Measurements from ENCODE around the gene CDH4. TPM values are rescaled to one million over a fixed set of nuclear protein-coding genes. Genes with fewer than 3 reads are reported as not detected.

Gene CDH4
- total RNA-seq, 1 experiment from 2014 or later: not detected

DNA sequence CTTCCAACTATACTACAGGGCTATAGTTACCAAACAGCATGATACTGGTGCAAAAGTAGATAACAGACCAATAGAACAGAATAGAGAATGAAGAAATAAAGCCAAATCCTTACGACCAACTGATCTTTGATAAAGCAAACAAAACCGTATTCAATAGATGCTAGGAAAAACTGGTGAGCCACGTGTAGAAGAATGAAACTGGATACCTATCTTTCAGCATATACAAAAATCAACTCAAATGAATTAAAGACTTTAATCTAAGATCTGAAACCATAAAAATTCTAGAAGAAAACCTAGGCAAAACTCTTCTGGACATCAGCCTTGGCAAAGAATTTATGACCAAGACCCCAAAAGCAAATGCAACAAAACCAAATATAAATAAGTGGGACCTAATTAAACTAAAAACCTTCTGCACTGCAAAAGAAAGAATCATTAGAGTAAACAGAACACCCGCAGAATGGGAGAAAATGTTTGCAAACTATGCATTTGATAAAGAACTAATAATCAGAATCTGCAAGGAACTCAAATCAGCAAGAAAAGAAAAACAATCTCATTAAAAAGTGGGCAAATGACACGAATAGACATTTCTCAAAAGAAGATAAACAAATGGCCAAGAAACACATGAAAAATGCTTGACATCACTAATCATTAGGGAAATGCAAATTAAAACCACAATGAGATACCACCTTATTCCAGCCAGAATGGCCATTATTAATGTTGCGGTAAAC is 703.8 kb downstream of the CDH4 start:
- no peak overlapping the region for H3K4me2 ChIP-seq
- intact Hi-C loops (cut with micrococcal nuclease; ENCODE audit: unreplicated experiment): no loop called here
- POLR2A ChIA-PET (ENCODE audit: unreplicated experiment): no interaction called here

DNA sequence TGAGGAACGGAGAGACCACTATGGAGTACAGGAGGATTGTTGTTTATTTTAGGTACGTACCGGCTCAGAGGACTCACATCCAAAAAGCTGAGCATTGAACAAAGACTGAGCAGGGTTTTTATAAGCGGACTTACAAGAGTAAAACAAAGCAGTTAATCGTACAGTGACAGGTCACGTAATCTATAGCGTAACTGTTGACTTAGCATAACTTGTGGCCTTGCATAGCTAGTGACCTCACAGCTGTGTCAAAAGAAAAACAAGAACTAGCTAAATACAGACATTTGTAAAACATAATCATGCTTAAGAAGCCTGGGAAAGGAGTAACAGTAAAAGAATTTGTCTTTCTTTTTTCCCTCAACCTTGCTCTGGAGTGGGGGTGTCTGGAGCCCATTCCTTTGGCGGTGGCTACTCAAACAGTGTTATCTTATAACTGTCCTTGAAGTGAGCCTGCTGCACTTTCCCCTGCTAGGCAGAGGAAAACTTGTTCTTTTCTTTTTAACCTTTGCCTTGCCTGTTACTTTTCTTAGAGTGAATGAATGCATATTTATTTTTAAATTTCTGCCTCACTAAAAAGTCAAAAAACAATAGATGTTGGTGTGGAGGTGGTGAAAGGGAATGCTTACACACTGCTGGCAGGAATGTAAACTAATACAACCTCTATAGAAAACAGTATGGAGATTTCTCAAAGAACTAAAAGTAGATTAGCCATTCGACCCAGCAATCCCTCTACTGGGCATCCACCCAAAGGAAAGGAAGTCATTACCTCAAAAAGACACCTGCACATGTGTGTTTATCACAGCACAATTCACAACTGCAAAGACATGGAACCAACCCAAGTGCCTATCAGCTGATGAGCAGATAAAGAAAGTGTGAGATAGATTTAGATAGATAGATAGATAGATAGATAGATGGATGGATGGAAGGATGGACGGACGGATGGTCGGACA is 704.6 kb downstream of the CDH4 start:
- Histone ChIP-seq H2AFZ (no peak overlapping the region), H3K36me3 (ENCODE audit: low read depth) (no peaks in the 10 kb centered on the region), H3K4me2 (no peak overlapping the region), H3F3A (ENCODE audit: insufficient read depth, low read depth) (no peaks in the 10 kb centered on the region), H3K27ac (no peak overlapping the region), H3K4me1 (replicated peaks; ENCODE audit: insufficient read depth) (no peaks in the 10 kb centered on the region), H4K20me1 (ENCODE audit: insufficient read depth) (no peaks in the 10 kb centered on the region), H3K79me2 (ENCODE audit: low read depth) (no peaks in the 10 kb centered on the region), H3K4me3 (no peak overlapping the region), H3K9me3 (ENCODE audit: insufficient read depth, low read depth) (no peaks in the 10 kb centered on the region), H3K9me2 (ENCODE audit: insufficient read depth) (no peaks in the 10 kb centered on the region), H3K27me3 (ENCODE audit: insufficient read depth, low read depth) (peaks cover 87% of the 10 kb centered on the region)
- ChIA-PET CTCF (no interaction called here), POLR2A (ENCODE audit: unreplicated experiment) (no interaction called here)
- no TSS peak for BruUV-seq (replicated peaks)
- intact Hi-C loops (cut with micrococcal nuclease; ENCODE audit: unreplicated experiment): no loop called here
- DNase-seq: no peak
- no peak for TF ChIP-seq EZH2 (IDR thresholded peaks at IDR 0.05; ENCODE audit: low read depth)
- TF ChIP-seq, protein P1, sequence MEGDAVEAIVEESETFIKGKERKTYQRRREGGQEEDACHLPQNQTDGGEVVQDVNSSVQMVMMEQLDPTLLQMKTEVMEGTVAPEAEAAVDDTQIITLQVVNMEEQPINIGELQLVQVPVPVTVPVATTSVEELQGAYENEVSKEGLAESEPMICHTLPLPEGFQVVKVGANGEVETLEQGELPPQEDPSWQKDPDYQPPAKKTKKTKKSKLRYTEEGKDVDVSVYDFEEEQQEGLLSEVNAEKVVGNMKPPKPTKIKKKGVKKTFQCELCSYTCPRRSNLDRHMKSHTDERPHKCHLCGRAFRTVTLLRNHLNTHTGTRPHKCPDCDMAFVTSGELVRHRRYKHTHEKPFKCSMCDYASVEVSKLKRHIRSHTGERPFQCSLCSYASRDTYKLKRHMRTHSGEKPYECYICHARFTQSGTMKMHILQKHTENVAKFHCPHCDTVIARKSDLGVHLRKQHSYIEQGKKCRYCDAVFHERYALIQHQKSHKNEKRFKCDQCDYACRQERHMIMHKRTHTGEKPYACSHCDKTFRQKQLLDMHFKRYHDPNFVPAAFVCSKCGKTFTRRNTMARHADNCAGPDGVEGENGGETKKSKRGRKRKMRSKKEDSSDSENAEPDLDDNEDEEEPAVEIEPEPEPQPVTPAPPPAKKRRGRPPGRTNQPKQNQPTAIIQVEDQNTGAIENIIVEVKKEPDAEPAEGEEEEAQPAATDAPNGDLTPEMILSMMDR (conservative IDR thresholded peaks at IDR 0.05): no peak

More for the DNA sequence above, 703.8 kb downstream of the CDH4 start:
- H3K27me3 ChIP-seq (ENCODE audit: insufficient read depth, low read depth): peaks cover 88% of the 10 kb centered on the region
- no peak for DNase-seq
- no peaks in the 10 kb centered on the region for H4K20me1 ChIP-seq (ENCODE audit: insufficient read depth)
- H3K9me3 ChIP-seq (ENCODE audit: insufficient read depth, low read depth): no peaks in the 10 kb centered on the region
- H3K4me1 ChIP-seq (replicated peaks; ENCODE audit: insufficient read depth): no peaks in the 10 kb centered on the region
- H2AFZ ChIP-seq: no peak overlapping the region
- no peak overlapping the region for H3K4me3 ChIP-seq
- no peaks in the 10 kb centered on the region for H3K79me2 ChIP-seq (ENCODE audit: low read depth)
- H3K27ac ChIP-seq: no peak overlapping the region
- CTCF ChIA-PET: no interaction called here
- no peaks in the 10 kb centered on the region for H3K9me2 ChIP-seq (ENCODE audit: insufficient read depth)
- no peak for TF ChIP-seq EZH2 (IDR thresholded peaks at IDR 0.05; ENCODE audit: low read depth)
- TF ChIP-seq, protein P1 (conservative IDR thresholded peaks at IDR 0.05): no peak
- BruUV-seq (replicated peaks): no TSS peak
- H3K36me3 ChIP-seq (ENCODE audit: low read depth): no peaks in the 10 kb centered on the region
- no peaks in the 10 kb centered on the region for H3F3A ChIP-seq (ENCODE audit: insufficient read depth, low read depth)

DNA sequence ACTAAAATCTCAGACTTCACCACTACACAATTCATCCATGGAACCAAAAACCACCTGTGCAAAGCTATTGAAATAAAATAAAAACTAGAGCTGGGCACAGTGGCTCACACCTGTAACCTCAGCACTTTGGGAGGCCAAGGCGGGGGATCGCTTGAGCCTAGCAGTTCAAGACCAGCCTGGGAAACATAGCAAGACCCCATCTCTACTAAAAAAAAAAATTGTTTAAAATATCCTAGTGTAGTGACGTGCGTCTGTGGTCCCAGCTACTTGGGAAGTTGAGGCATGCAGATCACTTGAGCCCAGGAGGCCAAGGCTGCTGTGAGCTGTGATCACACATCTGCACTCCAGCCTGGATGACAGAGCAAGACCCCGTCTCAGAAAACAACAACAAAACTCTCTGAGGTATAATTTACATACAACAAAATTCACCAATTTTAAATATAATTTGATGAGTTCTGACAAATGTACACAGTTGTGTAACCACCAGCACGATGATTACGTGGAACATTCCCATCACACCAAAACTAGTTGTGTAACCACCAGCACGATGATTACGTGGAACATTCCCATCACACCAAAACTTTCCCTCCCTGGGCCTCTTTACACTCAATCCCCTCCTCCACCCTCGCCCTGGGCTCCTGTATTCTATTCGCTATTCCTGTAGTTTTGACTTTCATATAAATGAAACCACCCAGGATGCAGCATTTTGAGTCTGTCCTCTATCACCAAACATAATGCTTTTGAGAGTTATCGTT is 706.1 kb downstream of the CDH4 start:
- Histone ChIP-seq H3K9me2 (ENCODE audit: insufficient read depth) (no peaks in the 10 kb centered on the region), H3K4me3 (no peak overlapping the region), H3K4me1 (replicated peaks; ENCODE audit: insufficient read depth) (no peaks in the 10 kb centered on the region), H3K27me3 (ENCODE audit: insufficient read depth, low read depth) (peaks cover 84% of the 10 kb centered on the region), H3F3A (ENCODE audit: insufficient read depth, low read depth) (no peaks in the 10 kb centered on the region), H3K79me2 (ENCODE audit: low read depth) (no peaks in the 10 kb centered on the region), H3K9me3 (ENCODE audit: insufficient read depth, low read depth) (no peaks in the 10 kb centered on the region), H3K27ac (no peak overlapping the region), H4K20me1 (ENCODE audit: insufficient read depth) (no peaks in the 10 kb centered on the region), H2AFZ (no peak overlapping the region), H3K4me2 (no peak overlapping the region), H3K36me3 (ENCODE audit: low read depth) (no peaks in the 10 kb centered on the region)
- ChIA-PET POLR2A (ENCODE audit: unreplicated experiment) (no interaction called here), CTCF (no interaction called here)
- no peak for TF ChIP-seq EZH2 (IDR thresholded peaks at IDR 0.05; ENCODE audit: low read depth)
- TF ChIP-seq, protein P1 (conservative IDR thresholded peaks at IDR 0.05): no peak
- intact Hi-C loops (cut with micrococcal nuclease; ENCODE audit: unreplicated experiment): no loop called here
- no TSS peak for BruUV-seq (replicated peaks)
- DNase-seq: no peak
